ENCODE measurements around the gene THSD8.

DNA sequence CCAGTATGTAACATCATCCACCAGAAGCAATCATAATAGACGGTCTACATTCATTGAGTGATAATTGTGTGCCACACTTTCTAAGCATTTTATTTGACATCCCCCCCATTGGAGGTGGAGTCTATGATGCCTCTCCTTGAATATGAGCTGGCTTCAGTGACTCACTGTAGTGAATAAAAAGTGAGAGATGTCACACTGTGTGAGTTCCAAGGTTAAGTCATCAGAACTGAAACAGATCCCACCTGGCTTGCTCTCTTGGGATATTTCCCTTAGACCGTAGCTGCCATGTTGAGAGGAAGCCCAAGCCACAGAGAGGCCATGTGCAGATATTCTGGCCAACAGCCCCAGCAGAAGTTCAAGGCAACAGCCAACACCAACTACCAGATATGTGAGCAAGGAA, 19.9 kb downstream of the THSD8 start:
- TF ChIP-seq ZNF214 (tag by site-specific recombination; IDR thresholded peaks at IDR 0.05; ENCODE audit: borderline replicate concordance) (no peak), CTCF (tag by site-specific recombination; IDR thresholded peaks at IDR 0.05) (no peak), ZNF341 (tag by site-specific recombination; IDR thresholded peaks at IDR 0.05; ENCODE audit: low read depth) (no peak), ZBTB26 (tag by site-specific recombination; optimal IDR thresholded peaks at IDR 0.05) (no peak), ZSCAN30 (tag by site-specific recombination; IDR thresholded peaks at IDR 0.05) (no peak), ZNF707 (tag by site-specific recombination; IDR thresholded peaks at IDR 0.05) (no peak), ZNF473 (tag by site-specific recombination; IDR thresholded peaks at IDR 0.05) (no peak), SP3 (tag by site-specific recombination; IDR thresholded peaks at IDR 0.05) (no peak; the same call in 1 of the 2 replicates), ZBTB7A (tag by site-specific recombination; IDR thresholded peaks at IDR 0.05; ENCODE audit: low read depth) (no peak), ZNF600 (tag by site-specific recombination; IDR thresholded peaks at IDR 0.05) (no peak), ZNF610 (tag by site-specific recombination; IDR thresholded peaks at IDR 0.05; ENCODE audit: borderline replicate concordance) (no peak), ZNF121 (tag by site-specific recombination; IDR thresholded peaks at IDR 0.05) (no peak)
